ENCODE results near the gene APRT. TPM values are rescaled to one million over a fixed set of nuclear protein-coding genes. Genes with fewer than 3 reads are reported as not detected.

Gene APRT
- total RNA-seq, 1 experiment from 2014 or later: 311 TPM

- ATAC-seq: no peak
- Histone ChIP-seq H3K27me3 (ENCODE audit: insufficient read depth, low read length) (no peaks in the 10 kb centered on the region), H3K9ac (ENCODE audit: low read length) (no peak overlapping the region), H3K4me2 (ENCODE audit: low read length) (no peak overlapping the region), H3K9me3 (ENCODE audit: control insufficient read depth in 1 of 2, insufficient read depth in 1 of 2, low read depth in 1 of 2, low read length in 2 of 2) (no peaks in the 10 kb centered on the region), H3K9me2 (ENCODE audit: insufficient read depth) (no peaks in the 10 kb centered on the region), H3K4me3 (replicated peaks in 1 of 2; ENCODE audit: low read depth in 1 of 2, low read length in 2 of 2) (no peak overlapping the region), H3K79me2 (ENCODE audit: insufficient read depth, low read length) (no peaks in the 10 kb centered on the region), H3K36me3 (ENCODE audit: control insufficient read depth in 1 of 2, insufficient read depth in 2 of 2, low read length in 2 of 2) (no peaks in the 10 kb centered on the region), H3K4me1 (ENCODE audit: control insufficient read depth in 1 of 2, insufficient read depth in 2 of 2, low read length in 2 of 2) (no peaks in the 10 kb centered on the region), H4K20me1 (ENCODE audit: insufficient read depth) (no peaks in the 10 kb centered on the region), H2AFZ (ENCODE audit: low read depth, low read length, poor library complexity, severe bottlenecking) (no peak overlapping the region), H3K27ac (ENCODE audit: low read depth, low read length) (no peak overlapping the region)
- CTCF ChIA-PET: no interaction called here
- TF ChIP-seq EGR1 (IDR thresholded peaks at IDR 0.05; ENCODE audit: low read depth) (no peak), ATF3 (IDR thresholded peaks at IDR 0.05) (no peak), TCF7L2 (IDR thresholded peaks at IDR 0.05; ENCODE audit: borderline replicate concordance, extremely low read depth, insufficient read depth, insufficient read length) (no peak), SP1 (IDR thresholded peaks at IDR 0.05; ENCODE audit: low read depth) (no peak), SRF (IDR thresholded peaks at IDR 0.05; ENCODE audit: low read depth) (no peak), ELF1 (IDR thresholded peaks at IDR 0.05; ENCODE audit: borderline replicate concordance, low read depth) (no peak), CEBPB (IDR thresholded peaks at IDR 0.05; ENCODE audit: low read depth) (no peak), ZBTB33 (IDR thresholded peaks at IDR 0.05; ENCODE audit: extremely low read depth, insufficient replicate concordance, low read length) (no peak), ZFX (IDR thresholded peaks at IDR 0.05) (no peak), CBX3 (IDR thresholded peaks at IDR 0.05; ENCODE audit: low read depth) (no peak), YY1 (IDR thresholded peaks at IDR 0.05; ENCODE audit: extremely low read depth, insufficient replicate concordance, low read depth, low read length) (no peak), JUND (IDR thresholded peaks at IDR 0.05) (no peak), SIN3A (IDR thresholded peaks at IDR 0.05; ENCODE audit: low read depth) (no peak), MAX (IDR thresholded peaks at IDR 0.05) (no peak), POLR2A (IDR thresholded peaks at IDR 0.05; ENCODE audit: borderline replicate concordance, extremely low read depth, insufficient read depth, insufficient read length) (no peak), EZH2phosphoT487 (IDR thresholded peaks at IDR 0.05; ENCODE audit: borderline replicate concordance) (no peak), FOSL1 (IDR thresholded peaks at IDR 0.05; ENCODE audit: low read depth) (no peak), EZH2 (IDR thresholded peaks at IDR 0.05) (no peak), ZNF274 (IDR thresholded peaks at IDR 0.05; ENCODE audit: low read depth, low read length) (no peak), POLR2AphosphoS5 (IDR thresholded peaks at IDR 0.05; ENCODE audit: low read depth, low read length) (no peak)
- BruUV-seq (replicated peaks): no TSS peak
- intact Hi-C loops (cut with micrococcal nuclease): no loop called here
- RAD21 ChIA-PET (ENCODE audit: low non-redundant PET in 1 of 2, low total read pairs in 2 of 2, uncharacterized antibody in 2 of 2, unreplicated experiment in 2 of 2): no interaction called here
- POLR2A ChIA-PET: no interaction called here
- no peak for DNase-seq (ENCODE audit: low read depth, low spot score)
These were observed 13.4 kb upstream of the APRT start for GRCh38 chr16:88825146-88825545.
